HUDEP-2 (cell line): ENCODE results near the gene CCDC14.
"Not testable (repeated sequence)": the region's sequence is repeated elsewhere in the genome, so short reads cannot be mapped to it uniquely, and the experiment has no call there.

Experiments used
- DNase-seq, 76 experiments: peaks; one replicate each; lab custom pipeline; 2025; ENCODE audit not compliant: unreplicated experiment in 76 of 76; lab: John Stamatoyannopoulos, UW

CCDC14 gene, protein sequence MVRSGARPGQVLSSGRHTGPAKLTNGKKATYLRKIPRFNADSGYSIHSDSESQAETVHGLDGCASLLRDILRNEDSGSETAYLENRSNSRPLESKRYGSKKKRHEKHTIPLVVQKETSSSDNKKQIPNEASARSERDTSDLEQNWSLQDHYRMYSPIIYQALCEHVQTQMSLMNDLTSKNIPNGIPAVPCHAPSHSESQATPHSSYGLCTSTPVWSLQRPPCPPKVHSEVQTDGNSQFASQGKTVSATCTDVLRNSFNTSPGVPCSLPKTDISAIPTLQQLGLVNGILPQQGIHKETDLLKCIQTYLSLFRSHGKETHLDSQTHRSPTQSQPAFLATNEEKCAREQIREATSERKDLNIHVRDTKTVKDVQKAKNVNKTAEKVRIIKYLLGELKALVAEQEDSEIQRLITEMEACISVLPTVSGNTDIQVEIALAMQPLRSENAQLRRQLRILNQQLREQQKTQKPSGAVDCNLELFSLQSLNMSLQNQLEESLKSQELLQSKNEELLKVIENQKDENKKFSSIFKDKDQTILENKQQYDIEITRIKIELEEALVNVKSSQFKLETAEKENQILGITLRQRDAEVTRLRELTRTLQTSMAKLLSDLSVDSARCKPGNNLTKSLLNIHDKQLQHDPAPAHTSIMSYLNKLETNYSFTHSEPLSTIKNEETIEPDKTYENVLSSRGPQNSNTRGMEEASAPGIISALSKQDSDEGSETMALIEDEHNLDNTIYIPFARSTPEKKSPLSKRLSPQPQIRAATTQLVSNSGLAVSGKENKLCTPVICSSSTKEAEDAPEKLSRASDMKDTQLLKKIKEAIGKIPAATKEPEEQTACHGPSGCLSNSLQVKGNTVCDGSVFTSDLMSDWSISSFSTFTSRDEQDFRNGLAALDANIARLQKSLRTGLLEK

DNA sequence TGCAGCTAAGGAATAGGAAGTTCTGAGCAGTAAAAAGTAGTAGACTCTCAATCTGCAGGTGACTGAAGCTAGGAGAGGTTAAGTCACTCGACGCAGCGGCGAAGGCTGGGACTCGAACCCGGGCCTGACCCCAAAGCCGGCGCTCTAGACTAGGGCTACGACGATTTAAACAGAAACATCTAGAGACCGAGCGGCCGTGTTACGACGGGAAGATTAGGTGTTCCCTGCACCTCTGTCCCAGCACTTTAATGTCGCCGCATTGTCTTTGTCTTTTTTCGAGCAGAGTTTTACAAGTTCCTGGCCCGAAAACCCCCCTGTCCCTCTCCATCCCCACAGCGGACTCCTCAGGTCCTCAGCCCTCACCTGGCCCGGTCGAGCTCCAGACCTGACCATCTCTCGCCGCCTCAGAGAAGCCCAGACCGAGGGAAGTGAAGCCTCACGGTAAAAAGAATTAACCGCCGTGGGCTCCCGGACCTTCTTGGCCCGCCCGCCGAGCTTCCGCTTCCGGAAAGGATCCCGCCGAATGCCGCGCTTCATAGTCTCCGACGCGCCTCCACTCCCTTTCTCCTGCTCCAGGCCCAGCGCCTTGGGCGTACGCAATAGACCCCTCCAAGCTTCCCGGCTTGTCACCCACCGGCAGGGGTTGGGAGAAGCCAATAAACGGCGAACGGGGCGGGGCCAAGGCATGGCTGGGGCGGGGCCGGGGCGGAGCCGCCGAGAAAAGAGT, at the start of gene CCDC14:
Gene CCDC14, minus strand, starts transcription at position 449 of the 727 bp plus-strand sequence. Its CDS starts 56 bp downstream, at position 393.
- peak; percentile 19 to 94 (median 88) for DNase-seq

DNA sequence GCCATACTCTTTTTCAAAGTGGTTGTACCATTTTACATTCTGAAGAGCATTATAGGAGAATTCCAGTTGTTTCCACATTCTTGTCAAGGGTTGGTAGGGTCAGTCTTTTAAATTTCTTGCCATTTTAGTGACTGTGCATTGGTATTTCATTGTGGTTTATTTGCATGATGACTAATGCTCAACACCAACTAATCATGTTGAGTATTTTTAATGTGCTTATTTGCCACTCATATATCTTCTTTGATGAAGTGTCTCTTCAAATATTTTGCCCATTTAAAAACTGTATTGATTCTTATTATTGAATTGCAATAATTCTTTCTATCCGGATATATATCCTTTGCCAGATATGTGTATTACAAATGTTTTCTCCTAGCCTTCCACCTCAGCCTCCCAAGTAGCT, 47.3 kb upstream of the CCDC14 start:
- DNase-seq = not testable (repeated sequence)

DNA sequence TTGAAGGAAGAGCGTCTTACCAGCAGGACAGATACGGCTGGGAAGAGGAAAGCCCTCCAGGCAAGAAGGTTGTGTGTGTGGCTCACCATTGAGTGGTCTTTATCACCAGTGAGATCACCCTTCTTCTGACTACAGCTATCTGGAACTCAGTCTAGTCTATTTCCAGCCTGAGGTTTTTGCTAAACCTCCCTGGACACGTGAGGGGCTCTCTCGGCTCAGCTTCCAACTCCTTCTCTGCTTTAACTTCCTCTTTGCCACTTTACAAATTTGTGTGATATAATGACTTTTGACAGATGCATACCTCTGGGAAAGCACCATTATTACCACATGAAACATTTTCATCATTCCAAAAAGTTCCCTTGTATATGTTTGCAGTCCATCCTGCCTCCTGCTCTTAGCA, 46.2 kb upstream of the CCDC14 start:
- DNase-seq = no peak

DNA sequence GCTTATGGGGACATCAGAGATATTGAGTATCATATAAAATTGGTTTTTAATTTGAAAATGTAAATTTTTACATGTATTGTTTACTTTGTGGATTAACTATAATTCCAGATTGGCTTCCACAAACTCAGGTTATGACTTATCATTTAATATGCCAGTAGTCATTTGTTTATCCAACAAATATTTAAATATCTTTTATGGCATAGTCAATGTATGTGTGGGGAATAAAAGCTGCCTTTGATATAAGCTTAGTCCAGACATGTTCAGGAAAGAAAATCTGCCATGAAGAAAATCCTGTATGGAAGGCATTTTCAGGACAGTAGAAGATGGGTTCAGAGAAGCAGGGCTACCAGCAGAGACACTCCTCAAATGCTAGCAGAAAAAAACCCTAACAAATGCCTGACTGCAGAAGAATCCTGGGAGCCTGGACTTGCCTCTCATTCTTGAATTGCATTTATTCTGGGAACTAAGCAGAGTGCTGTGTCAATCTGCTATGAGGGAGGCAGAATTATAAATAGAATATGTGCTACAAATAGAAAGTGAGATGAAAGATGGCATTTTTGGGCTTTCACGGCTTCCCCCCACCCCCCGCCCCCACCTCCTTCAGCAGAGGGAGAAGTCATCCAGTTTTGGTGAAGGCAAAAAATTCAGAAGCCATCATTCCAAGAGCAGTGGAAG, 41.5 kb upstream of the CCDC14 start:
- DNase-seq = not testable (repeated sequence)

DNA sequence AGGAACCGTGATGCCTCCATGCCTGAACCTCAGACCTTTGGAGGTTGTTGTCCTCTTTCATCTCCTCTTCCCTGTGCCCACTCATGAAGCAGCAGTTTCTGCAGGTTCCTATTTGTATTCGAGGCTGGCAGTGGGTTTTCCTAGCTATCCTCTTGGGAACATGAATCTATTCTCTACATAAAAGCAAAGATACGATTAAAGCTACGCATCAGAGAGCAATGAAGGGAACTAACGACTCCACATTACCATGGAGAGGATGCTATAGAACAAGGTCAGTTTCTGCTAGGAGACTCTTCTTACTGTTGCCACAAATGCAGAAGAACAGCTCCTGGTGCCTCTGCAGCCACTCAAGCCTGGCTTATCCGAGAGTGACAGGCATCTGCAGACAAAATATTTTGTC, 40.3 kb upstream of the CCDC14 start:
- DNase-seq = not testable (repeated sequence)

DNA sequence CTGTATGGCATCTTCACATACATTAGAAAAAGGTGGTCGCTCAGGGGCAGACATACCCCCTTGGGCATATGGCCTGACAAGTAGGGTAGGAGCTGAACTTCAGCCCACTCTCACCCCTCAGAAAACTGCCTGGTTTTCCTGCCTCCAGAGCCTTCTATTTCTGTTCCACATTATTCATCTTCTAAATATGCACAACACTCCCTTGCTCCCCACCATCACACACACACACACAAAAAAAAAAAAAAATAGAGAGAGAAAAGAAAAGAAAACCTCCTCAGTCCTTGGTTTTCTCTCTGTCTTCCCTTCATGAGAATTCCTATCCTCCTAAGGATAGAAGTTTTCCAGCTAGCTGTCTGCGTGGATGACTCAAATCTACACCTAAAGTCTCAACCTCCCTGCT, 36.5 kb upstream of the CCDC14 start:
- no peak for DNase-seq

DNA sequence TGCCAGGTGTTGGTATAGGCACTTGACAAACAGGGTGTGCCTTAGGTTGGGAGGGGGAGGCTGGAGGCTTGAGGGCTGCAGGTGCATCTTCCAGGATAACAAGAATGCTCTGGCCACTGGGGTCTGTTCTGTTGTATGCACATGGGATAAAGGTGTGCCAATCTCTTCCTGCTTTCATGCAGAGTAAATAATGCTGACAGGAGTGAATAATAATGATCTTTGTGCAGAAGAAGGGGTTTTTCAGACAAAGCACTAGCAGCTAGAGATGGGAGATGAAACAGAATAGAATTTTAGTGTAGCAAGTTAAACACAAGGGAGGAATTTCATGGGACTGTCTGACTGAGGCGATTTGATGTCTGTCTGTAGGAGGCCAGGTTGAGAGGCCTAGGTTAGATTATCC, 32.8 kb upstream of the CCDC14 start:
- DNase-seq = no peak

GRCh38 chr3:123991730-123992588, 30.9 kb upstream of the CCDC14 start, which contains the start of gene ROPN1:
Gene ROPN1 (minus strand): TSS chr3:123992124. CDS start chr3:123980481, 11,643 bp downstream.
- DNase-seq = not testable (repeated sequence)

- no peak for DNase-seq
These were observed 25.4 kb upstream of the CCDC14 start for GRCh38 chr3:123986427-123986826.

- DNase-seq = no peak
These were observed 23.9 kb upstream of the CCDC14 start for GRCh38 chr3:123984957-123985356.

- DNase-seq = no peak
These were observed 23.3 kb upstream of the CCDC14 start for GRCh38 chr3:123984350-123984749.

DNA sequence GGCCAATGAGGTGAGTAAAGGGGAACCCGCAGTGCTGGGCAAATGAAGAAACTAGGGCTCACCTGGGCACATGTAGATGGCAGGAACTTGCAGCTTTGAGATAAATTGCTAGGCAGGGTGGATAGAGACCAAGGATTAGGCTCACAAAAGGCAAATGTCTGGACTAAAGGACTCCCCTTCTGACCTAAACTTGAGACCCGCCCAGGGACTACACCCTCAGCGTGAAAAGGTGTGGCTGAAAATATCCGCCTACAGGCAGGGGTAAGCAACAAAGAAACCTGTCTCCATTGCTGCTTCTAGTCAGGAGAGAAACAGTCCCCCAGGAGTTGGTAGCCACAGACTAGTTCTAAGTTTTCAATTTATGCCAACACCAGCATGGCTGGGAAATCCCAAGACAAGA, 20.3 kb upstream of the CCDC14 start:
- DNase-seq = not testable (repeated sequence)

DNA sequence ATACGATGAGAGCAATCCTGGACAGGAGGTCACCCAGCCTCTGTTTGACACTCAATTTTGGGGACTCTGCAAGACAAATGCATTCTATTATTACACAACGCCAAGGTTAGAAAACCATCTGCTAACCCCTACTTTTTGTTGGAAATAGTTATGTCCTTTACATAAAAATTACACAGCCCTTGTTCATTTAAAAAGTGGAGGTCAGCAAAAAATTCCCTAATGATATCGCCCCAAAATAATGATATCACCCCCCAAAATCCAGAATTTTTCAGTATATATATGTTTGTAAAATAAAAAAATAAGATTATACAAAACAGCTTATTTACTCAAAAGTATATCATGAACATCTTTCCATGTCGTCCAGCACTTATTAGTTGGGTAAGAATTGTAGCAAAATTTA, 19.5 kb upstream of the CCDC14 start:
- DNase-seq = no peak

GRCh38 chr3:123979525-123980501, 18.8 kb upstream of the CCDC14 start:
- DNase-seq = peak in 9 of 76 experiments; percentile 0 to 18 (median 4)

DNA sequence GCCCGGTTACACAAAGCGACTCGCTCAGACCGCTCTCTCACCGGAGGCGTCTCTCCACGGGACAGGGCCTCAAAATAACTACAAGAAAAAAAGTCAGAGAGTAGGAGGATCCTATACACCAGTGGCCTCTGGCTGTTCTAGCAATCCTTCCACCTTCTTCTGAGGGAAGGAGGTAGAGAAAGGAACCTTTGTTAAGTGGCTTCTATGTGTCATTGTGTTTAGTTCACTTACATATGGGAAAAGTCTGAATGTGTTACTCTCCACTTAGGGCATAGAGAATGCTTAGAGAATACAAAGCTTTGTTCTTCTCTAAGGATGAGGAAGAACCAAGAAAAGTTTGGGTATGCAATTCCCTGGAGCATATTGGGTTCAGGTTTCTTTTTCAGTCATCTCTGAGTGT, 15.9 kb upstream of the CCDC14 start:
- DNase-seq = not testable (repeated sequence)

- DNase-seq = not testable (repeated sequence)
These were observed 15.3 kb upstream of the CCDC14 start for GRCh38 chr3:123976181-123976898.

DNA sequence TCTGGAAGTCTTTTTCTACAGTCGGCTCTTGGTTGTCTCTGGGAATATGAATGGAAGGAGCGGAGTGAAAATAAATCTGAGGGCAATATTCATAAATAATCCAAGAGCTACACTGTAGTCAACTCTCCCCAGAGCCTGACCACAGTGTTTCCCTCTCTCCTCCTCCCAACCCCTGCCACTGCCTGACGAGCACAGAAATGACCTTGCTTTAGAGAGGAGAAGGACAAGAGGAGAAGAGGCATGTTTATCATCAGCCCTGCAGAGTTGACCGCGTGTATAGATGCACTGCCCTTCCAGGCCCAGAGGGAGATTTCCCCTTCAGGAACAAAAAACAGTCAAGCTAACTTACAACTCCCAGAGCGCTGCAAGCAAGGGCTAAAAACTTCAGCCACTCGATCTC, 14.0 kb upstream of the CCDC14 start:
- DNase-seq = not testable (repeated sequence)
